ENCODE measurements around the gene GTPBP10. TPM values are rescaled to one million over a fixed set of nuclear protein-coding genes. Genes with fewer than 3 reads are reported as not detected.

Gene GTPBP10
- total RNA-seq, 1 experiment from 2014 or later: 18.5 TPM

DNA sequence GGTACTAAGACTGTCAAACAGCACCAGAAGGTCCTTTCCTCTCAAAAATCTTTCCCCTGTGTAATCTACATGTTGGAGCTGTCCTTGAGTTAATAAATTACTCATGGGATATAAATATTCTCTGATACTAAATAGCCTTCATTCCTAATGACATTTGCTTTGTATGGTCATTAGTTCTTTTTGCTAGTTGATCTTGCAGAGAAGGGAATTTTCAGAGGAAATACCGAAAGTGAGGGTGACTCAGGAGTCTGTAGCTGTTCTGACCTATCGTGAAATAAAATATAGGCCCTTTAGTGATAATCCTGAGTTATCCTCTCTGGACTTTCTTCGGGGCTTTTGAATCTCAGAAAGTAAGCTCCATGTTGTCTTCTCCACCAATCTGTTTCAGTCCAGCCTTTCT lies 37.3 kb downstream of the GTPBP10 start (continued):
- TF ChIP-seq, protein P1, sequence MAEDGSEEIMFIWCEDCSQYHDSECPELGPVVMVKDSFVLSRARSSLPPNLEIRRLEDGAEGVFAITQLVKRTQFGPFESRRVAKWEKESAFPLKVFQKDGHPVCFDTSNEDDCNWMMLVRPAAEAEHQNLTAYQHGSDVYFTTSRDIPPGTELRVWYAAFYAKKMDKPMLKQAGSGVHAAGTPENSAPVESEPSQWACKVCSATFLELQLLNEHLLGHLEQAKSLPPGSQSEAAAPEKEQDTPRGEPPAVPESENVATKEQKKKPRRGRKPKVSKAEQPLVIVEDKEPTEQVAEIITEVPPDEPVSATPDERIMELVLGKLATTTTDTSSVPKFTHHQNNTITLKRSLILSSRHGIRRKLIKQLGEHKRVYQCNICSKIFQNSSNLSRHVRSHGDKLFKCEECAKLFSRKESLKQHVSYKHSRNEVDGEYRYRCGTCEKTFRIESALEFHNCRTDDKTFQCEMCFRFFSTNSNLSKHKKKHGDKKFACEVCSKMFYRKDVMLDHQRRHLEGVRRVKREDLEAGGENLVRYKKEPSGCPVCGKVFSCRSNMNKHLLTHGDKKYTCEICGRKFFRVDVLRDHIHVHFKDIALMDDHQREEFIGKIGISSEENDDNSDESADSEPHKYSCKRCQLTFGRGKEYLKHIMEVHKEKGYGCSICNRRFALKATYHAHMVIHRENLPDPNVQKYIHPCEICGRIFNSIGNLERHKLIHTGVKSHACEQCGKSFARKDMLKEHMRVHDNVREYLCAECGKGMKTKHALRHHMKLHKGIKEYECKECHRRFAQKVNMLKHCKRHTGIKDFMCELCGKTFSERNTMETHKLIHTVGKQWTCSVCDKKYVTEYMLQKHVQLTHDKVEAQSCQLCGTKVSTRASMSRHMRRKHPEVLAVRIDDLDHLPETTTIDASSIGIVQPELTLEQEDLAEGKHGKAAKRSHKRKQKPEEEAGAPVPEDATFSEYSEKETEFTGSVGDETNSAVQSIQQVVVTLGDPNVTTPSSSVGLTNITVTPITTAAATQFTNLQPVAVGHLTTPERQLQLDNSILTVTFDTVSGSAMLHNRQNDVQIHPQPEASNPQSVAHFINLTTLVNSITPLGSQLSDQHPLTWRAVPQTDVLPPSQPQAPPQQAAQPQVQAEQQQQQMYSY (CRISPR knock-in tag; IDR thresholded peaks at IDR 0.05): no peak
- TF ChIP-seq SOX15 (CRISPR knock-in tag; IDR thresholded peaks at IDR 0.05): no peak
- TF ChIP-seq, protein P2, sequence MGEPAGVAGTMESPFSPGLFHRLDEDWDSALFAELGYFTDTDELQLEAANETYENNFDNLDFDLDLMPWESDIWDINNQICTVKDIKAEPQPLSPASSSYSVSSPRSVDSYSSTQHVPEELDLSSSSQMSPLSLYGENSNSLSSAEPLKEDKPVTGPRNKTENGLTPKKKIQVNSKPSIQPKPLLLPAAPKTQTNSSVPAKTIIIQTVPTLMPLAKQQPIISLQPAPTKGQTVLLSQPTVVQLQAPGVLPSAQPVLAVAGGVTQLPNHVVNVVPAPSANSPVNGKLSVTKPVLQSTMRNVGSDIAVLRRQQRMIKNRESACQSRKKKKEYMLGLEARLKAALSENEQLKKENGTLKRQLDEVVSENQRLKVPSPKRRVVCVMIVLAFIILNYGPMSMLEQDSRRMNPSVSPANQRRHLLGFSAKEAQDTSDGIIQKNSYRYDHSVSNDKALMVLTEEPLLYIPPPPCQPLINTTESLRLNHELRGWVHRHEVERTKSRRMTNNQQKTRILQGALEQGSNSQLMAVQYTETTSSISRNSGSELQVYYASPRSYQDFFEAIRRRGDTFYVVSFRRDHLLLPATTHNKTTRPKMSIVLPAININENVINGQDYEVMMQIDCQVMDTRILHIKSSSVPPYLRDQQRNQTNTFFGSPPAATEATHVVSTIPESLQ (CRISPR knock-in tag; IDR thresholded peaks at IDR 0.05): no peak
- TF ChIP-seq, protein P3, sequence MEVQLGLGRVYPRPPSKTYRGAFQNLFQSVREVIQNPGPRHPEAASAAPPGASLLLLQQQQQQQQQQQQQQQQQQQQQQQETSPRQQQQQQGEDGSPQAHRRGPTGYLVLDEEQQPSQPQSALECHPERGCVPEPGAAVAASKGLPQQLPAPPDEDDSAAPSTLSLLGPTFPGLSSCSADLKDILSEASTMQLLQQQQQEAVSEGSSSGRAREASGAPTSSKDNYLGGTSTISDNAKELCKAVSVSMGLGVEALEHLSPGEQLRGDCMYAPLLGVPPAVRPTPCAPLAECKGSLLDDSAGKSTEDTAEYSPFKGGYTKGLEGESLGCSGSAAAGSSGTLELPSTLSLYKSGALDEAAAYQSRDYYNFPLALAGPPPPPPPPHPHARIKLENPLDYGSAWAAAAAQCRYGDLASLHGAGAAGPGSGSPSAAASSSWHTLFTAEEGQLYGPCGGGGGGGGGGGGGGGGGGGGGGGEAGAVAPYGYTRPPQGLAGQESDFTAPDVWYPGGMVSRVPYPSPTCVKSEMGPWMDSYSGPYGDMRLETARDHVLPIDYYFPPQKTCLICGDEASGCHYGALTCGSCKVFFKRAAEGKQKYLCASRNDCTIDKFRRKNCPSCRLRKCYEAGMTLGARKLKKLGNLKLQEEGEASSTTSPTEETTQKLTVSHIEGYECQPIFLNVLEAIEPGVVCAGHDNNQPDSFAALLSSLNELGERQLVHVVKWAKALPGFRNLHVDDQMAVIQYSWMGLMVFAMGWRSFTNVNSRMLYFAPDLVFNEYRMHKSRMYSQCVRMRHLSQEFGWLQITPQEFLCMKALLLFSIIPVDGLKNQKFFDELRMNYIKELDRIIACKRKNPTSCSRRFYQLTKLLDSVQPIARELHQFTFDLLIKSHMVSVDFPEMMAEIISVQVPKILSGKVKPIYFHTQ (CRISPR knock-in tag; IDR thresholded peaks at IDR 0.05): no peak
- no peak for TF ChIP-seq OVOL2 (CRISPR knock-in tag; IDR thresholded peaks at IDR 0.05; ENCODE audit: borderline replicate concordance)
- TF ChIP-seq, protein P4, sequence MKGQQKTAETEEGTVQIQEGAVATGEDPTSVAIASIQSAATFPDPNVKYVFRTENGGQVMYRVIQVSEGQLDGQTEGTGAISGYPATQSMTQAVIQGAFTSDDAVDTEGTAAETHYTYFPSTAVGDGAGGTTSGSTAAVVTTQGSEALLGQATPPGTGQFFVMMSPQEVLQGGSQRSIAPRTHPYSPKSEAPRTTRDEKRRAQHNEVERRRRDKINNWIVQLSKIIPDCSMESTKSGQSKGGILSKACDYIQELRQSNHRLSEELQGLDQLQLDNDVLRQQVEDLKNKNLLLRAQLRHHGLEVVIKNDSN (CRISPR knock-in tag; IDR thresholded peaks at IDR 0.05): no peak
- TF ChIP-seq, protein P5, sequence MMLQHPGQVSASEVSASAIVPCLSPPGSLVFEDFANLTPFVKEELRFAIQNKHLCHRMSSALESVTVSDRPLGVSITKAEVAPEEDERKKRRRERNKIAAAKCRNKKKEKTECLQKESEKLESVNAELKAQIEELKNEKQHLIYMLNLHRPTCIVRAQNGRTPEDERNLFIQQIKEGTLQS (CRISPR knock-in tag; conservative IDR thresholded peaks at IDR 0.05): no peak
- no peak for TF ChIP-seq NFATC4 (CRISPR knock-in tag; IDR thresholded peaks at IDR 0.05)
- TF ChIP-seq RELA (CRISPR knock-in tag; IDR thresholded peaks at IDR 0.05; ENCODE audit: borderline replicate concordance): no peak
- TF ChIP-seq, protein P6, sequence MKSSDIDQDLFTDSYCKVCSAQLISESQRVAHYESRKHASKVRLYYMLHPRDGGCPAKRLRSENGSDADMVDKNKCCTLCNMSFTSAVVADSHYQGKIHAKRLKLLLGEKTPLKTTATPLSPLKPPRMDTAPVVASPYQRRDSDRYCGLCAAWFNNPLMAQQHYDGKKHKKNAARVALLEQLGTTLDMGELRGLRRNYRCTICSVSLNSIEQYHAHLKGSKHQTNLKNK (CRISPR knock-in tag; IDR thresholded peaks at IDR 0.05): no peak
- TF ChIP-seq MXD4 (CRISPR knock-in tag; IDR thresholded peaks at IDR 0.05; ENCODE audit: borderline replicate concordance): no peak

DNA sequence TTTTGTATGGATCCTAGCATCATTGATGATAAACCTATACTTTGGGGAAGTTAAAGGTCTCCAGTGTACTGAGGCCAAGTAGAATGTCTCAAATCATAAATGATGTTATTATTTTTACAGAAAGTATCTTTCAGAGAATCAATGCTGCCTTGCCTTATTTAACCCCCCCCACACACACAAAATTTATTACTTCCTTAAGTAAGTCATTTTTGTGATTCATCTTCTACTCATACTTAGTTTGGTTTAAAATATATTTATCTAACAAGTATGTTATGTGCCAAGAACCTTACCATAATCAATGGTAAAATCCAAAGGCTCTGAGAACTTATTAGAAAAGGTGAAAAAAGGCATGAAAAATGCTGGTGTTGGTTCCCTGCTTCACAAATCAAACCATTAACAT lies 37.9 kb downstream of the GTPBP10 start:
- TF ChIP-seq GABPB1 (CRISPR knock-in tag; IDR thresholded peaks at IDR 0.05): no peak
- TF ChIP-seq, protein P6 (CRISPR knock-in tag; IDR thresholded peaks at IDR 0.05): no peak
- Mint-ChIP-seq H3K27ac (no peak overlapping the region), H3K36me3 (peaks cover 20% of the 10 kb centered on the region), H3K9me3 (no peaks in the 10 kb centered on the region), H3K4me3 (no peak overlapping the region), H3K4me1 (no peaks in the 10 kb centered on the region), H3K27me3 (ENCODE audit: low read depth) (no peaks in the 10 kb centered on the region)
- POLR2A ChIA-PET: no interaction called here
- ATAC-seq (no peak), DNase-seq (ENCODE audit: low spot score) (no peak)
- CTCF ChIA-PET: no interaction called here
